ENCODE measurements around the gene TFF1. TPM values are rescaled to one million over a fixed set of nuclear protein-coding genes. Genes with fewer than 3 reads are reported as not detected.

Gene TFF1
- total RNA-seq, 1 experiment from 2014 or later = 111 TPM

- TF ChIP-seq CTCF (conservative IDR thresholded peaks at IDR 0.05; ENCODE audit: low read depth, low read length) (no peak), EZH2phosphoT487 (IDR thresholded peaks at IDR 0.05; ENCODE audit: borderline replicate concordance, low read length) (no peak), EZH2 (IDR thresholded peaks at IDR 0.05; ENCODE audit: low read length, unreplicated experiment) (no peak)
- ChIA-PET CTCF (no interaction called here), POLR2A (ENCODE audit: unreplicated experiment) (no interaction called here)
- H3K9me3 ChIP-seq (ENCODE audit: low read length) = no peaks in the 10 kb centered on the region
- peaks cover 14% of the 10 kb centered on the region for H3K4me1 ChIP-seq (ENCODE audit: insufficient read depth, low read length)
- no peak overlapping the region for H3K27ac ChIP-seq (ENCODE audit: low read length)
- H3K9ac ChIP-seq (ENCODE audit: low read length) = no peak overlapping the region
- H3K9me2 ChIP-seq (replicated peaks; ENCODE audit: low read length) = no peaks in the 10 kb centered on the region
- DNase-seq (no peak), ATAC-seq (no peak)
- H3K27me3 ChIP-seq (ENCODE audit: low read length) = no peaks in the 10 kb centered on the region
- no TSS peak for BruUV-seq (replicated peaks)
- H4K20me1 ChIP-seq (ENCODE audit: low read length) = no peaks in the 10 kb centered on the region
- no peak overlapping the region for H3K4me3 ChIP-seq (ENCODE audit: low read length)
- intact Hi-C loops (cut with micrococcal nuclease) = no loop called here
- no peak overlapping the region for H3K4me2 ChIP-seq (ENCODE audit: low read length)
- H2AFZ ChIP-seq (ENCODE audit: low read length) = no peak overlapping the region
- H3F3A ChIP-seq (ENCODE audit: low read length, unreplicated experiment) = no peaks in the 10 kb centered on the region
- no peaks in the 10 kb centered on the region for H3K79me2 ChIP-seq (ENCODE audit: low read length)
- H3K36me3 ChIP-seq (ENCODE audit: low read depth, low read length) = no peaks in the 10 kb centered on the region
These were observed 7.0 kb upstream of the TFF1 start for GRCh38 chr21:42373196-42373907.

- BruUV-seq (replicated peaks) = no TSS peak
- no peaks in the 10 kb centered on the region for H3K27me3 ChIP-seq (ENCODE audit: low read length)
- H3F3A ChIP-seq (ENCODE audit: low read length, unreplicated experiment) = no peaks in the 10 kb centered on the region
- POLR2A ChIA-PET (ENCODE audit: unreplicated experiment) = no interaction called here
- TF ChIP-seq EZH2phosphoT487 (IDR thresholded peaks at IDR 0.05; ENCODE audit: borderline replicate concordance, low read length) = no peak
- no peak for TF ChIP-seq EZH2 (IDR thresholded peaks at IDR 0.05; ENCODE audit: low read length, unreplicated experiment)
- no peak for TF ChIP-seq CTCF (conservative IDR thresholded peaks at IDR 0.05; ENCODE audit: low read depth, low read length)
- H3K79me2 ChIP-seq (ENCODE audit: low read length) = no peaks in the 10 kb centered on the region
- H2AFZ ChIP-seq (ENCODE audit: low read length) = no peak overlapping the region
- H3K4me2 ChIP-seq (ENCODE audit: low read length) = no peak overlapping the region
- DNase-seq (no peak), ATAC-seq (no peak)
- no peaks in the 10 kb centered on the region for H3K36me3 ChIP-seq (ENCODE audit: low read depth, low read length)
- no peak overlapping the region for H3K27ac ChIP-seq (ENCODE audit: low read length)
- no peaks in the 10 kb centered on the region for H4K20me1 ChIP-seq (ENCODE audit: low read length)
- CTCF ChIA-PET = no interaction called here
- H3K9ac ChIP-seq (ENCODE audit: low read length) = no peak overlapping the region
- H3K4me3 ChIP-seq (ENCODE audit: low read length) = no peak overlapping the region
- H3K9me3 ChIP-seq (ENCODE audit: low read length) = no peaks in the 10 kb centered on the region
- peaks cover 23% of the 10 kb centered on the region for H3K4me1 ChIP-seq (ENCODE audit: insufficient read depth, low read length)
- H3K9me2 ChIP-seq (replicated peaks; ENCODE audit: low read length) = no peaks in the 10 kb centered on the region
- intact Hi-C loops (cut with micrococcal nuclease) = no loop called here
These were observed 4.7 kb upstream of the TFF1 start for GRCh38 chr21:42370894-42371654.

GRCh38 chr21:42369821-42370220 is 3.5 kb upstream of the TFF1 start:
- Histone ChIP-seq H3K9me3 (ENCODE audit: low read length) (no peaks in the 10 kb centered on the region), H3K36me3 (ENCODE audit: low read depth, low read length) (no peaks in the 10 kb centered on the region), H4K20me1 (ENCODE audit: low read length) (no peaks in the 10 kb centered on the region), H3K27me3 (ENCODE audit: low read length) (no peaks in the 10 kb centered on the region), H3K4me3 (ENCODE audit: low read length) (no peak overlapping the region), H2AFZ (ENCODE audit: low read length) (no peak overlapping the region), H3K79me2 (ENCODE audit: low read length) (no peaks in the 10 kb centered on the region), H3K4me2 (ENCODE audit: low read length) (no peak overlapping the region), H3K27ac (ENCODE audit: low read length) (no peak overlapping the region), H3K9ac (ENCODE audit: low read length) (no peak overlapping the region), H3K4me1 (ENCODE audit: insufficient read depth, low read length) (peaks cover 28% of the 10 kb centered on the region), H3K9me2 (replicated peaks; ENCODE audit: low read length) (no peaks in the 10 kb centered on the region), H3F3A (ENCODE audit: low read length, unreplicated experiment) (no peaks in the 10 kb centered on the region)
- CTCF ChIA-PET = no interaction called here
- POLR2A ChIA-PET (ENCODE audit: unreplicated experiment) = no interaction called here
- TF ChIP-seq EZH2phosphoT487 (IDR thresholded peaks at IDR 0.05; ENCODE audit: borderline replicate concordance, low read length) = no peak
- TF ChIP-seq EZH2 (IDR thresholded peaks at IDR 0.05; ENCODE audit: low read length, unreplicated experiment) = no peak
- TF ChIP-seq CTCF (conservative IDR thresholded peaks at IDR 0.05; ENCODE audit: low read depth, low read length) = no peak
- intact Hi-C loops (cut with micrococcal nuclease) = loop anchor here (5.0 kb wide), 1 partner anchor 63 kb away; no protein-coding TSS in a partner anchor
- DNase-seq = no peak
- ATAC-seq = no peak
- no TSS peak for BruUV-seq (replicated peaks)

All from PC-3 (cell line).